HFFc6 (cell line): Measurements from ENCODE around the gene GIMAP5. TPM values are rescaled to one million over a fixed set of nuclear protein-coding genes. Genes with fewer than 3 reads are reported as not detected.
"Not testable (repeated sequence)": the region's sequence is repeated elsewhere in the genome, so short reads cannot be mapped to it uniquely, and the experiment has no call there.

Experiments
- DNase-seq: peaks from one replicate; pipeline ENCODE4 v3.0.0-alpha.2; 2018
- H3K27ac Mint-ChIP-seq: 2 replicates; pipeline ENCODE4 v1.8.0; 2020; ENCODE audit warnings: mild to moderate bottlenecking, mixed read lengths
- H3K27me3 Mint-ChIP-seq: 2 replicates; pipeline ENCODE4 v1.8.0; 2021; ENCODE audit warnings: mild to moderate bottlenecking, moderate library complexity, mixed read lengths; ENCODE audit not compliant: insufficient read depth
- H3K36me3 Mint-ChIP-seq: 2 replicates; pipeline ENCODE4 v1.8.0; 2021; ENCODE audit warnings: low read depth, mixed read lengths
- H3K4me1 Mint-ChIP-seq: 2 replicates; pipeline ENCODE4 v1.8.0; 2020; ENCODE audit warnings: low read depth, mixed read lengths
- H3K4me3 Mint-ChIP-seq: 2 replicates; pipeline ENCODE4 v1.8.0; 2020; ENCODE audit warnings: mild to moderate bottlenecking, moderate library complexity, mixed read lengths
- H3K9me3 Mint-ChIP-seq: 2 replicates; pipeline ENCODE4 v1.8.0; 2020; ENCODE audit warnings: mild to moderate bottlenecking, mixed read lengths
- CTCF ChIP-seq: fragments of 200-600 bp; sonication (generic); IDR thresholded peaks from 2 replicates; pipeline ENCODE4 v1.5.0; 2021; ENCODE audit warnings: antibody characterized with exemption, mild to moderate bottlenecking
- total RNA-seq, 6 experiments: library from RNA; stranded (reverse); fragmentation: NEBNext Ultra II Directional; extraction: Animal tissue kit (Norgen Biotek cat#: 25700); gene quantifications; 2 replicates in 1 of 6; 3 replicates in 5 of 6; pipeline ENCODE4 v1.2.3, GENCODE V29; 2021

The GIMAP5 gene
- total RNA-seq, 6 experiments from 2014 or later, result not detected

- TF ChIP-seq CTCF, result no peak
These were observed 22.3 kb downstream of the GIMAP5 start for GRCh38 chr7:150759479-150759878.

GRCh38 chr7:150766334-150766709 lies 29.1 kb downstream of the GIMAP5 start:
- Mint-ChIP-seq H3K27me3 (peaks cover 2% of the 10 kb centered on the region; the same call in 1 of the 2 replicates), H3K36me3 (no peaks in the 10 kb centered on the region), H3K4me1 (no peaks in the 10 kb centered on the region), H3K9me3 (peaks cover 9% of the 10 kb centered on the region), H3K27ac (no peak overlapping the region), H3K4me3 (no peak overlapping the region)
- TF ChIP-seq CTCF, result no peak
- no peak for DNase-seq

More at GRCh38 chr7:150759479-150759878, 22.3 kb downstream of the GIMAP5 start:
- DNase-seq, result no peak
- Mint-ChIP-seq H3K9me3 (peaks cover 12% of the 10 kb centered on the region), H3K4me3 (no peak overlapping the region), H3K27ac (no peak overlapping the region), H3K4me1 (no peaks in the 10 kb centered on the region), H3K36me3 (no peaks in the 10 kb centered on the region), H3K27me3 (no peaks in the 10 kb centered on the region)

- TF ChIP-seq CTCF, result no peak
- Mint-ChIP-seq H3K36me3 (no peaks in the 10 kb centered on the region), H3K27me3 (peaks cover 2% of the 10 kb centered on the region; the same call in 1 of the 2 replicates), H3K27ac (no peak overlapping the region), H3K4me3 (no peak overlapping the region), H3K4me1 (no peaks in the 10 kb centered on the region), H3K9me3 (peaks cover 4% of the 10 kb centered on the region)
- DNase-seq, result no peak
These were observed 32.5 kb downstream of the GIMAP5 start for GRCh38 chr7:150769768-150770167.

- H3K4me3 Mint-ChIP-seq, result not testable (repeated sequence)
These were observed 36.9 kb downstream of the GIMAP5 start for GRCh38 chr7:150774131-150774530.

GRCh38 chr7:150778014-150778737 lies 41.0 kb downstream of the GIMAP5 start:
- Mint-ChIP-seq H3K36me3 (no peaks in the 10 kb centered on the region), H3K27ac (no peak overlapping the region), H3K9me3 (no peaks in the 10 kb centered on the region), H3K27me3 (peaks cover 7% of the 10 kb centered on the region), H3K4me3 (no peak overlapping the region), H3K4me1 (no peaks in the 10 kb centered on the region)
- TF ChIP-seq CTCF, result no peak
- DNase-seq, result no peak

More at GRCh38 chr7:150774131-150774530, 36.9 kb downstream of the GIMAP5 start:
- not testable (repeated sequence) for H3K27ac Mint-ChIP-seq, H3K36me3 Mint-ChIP-seq, DNase-seq, H3K27me3 Mint-ChIP-seq, H3K4me1 Mint-ChIP-seq, H3K9me3 Mint-ChIP-seq

GRCh38 chr7:150778738-150779301 lies 41.6 kb downstream of the GIMAP5 start:
- peaks cover 7% of the 10 kb centered on the region for H3K27me3 Mint-ChIP-seq
- peak; percentile 38 for DNase-seq
- no peaks in the 10 kb centered on the region for H3K9me3 Mint-ChIP-seq
- TF ChIP-seq CTCF, result peak; percentile 94
- H3K36me3 Mint-ChIP-seq, result no peaks in the 10 kb centered on the region
- no peak overlapping the region for H3K27ac Mint-ChIP-seq
- H3K4me1 Mint-ChIP-seq, result no peaks in the 10 kb centered on the region
- H3K4me3 Mint-ChIP-seq, result no peak overlapping the region
